LNCAP (cell line): ENCODE measurements around the gene JAZF1.

Experiments used
- TF ChIP-seq, protein P1 (sequence below): fragments of 450-650 bp; IDR thresholded peaks from 2 replicates; pipeline ENCODE4 v1.5.1; 2017; ENCODE audit warnings: mild to moderate bottlenecking

The JAZF1 gene

DNA sequence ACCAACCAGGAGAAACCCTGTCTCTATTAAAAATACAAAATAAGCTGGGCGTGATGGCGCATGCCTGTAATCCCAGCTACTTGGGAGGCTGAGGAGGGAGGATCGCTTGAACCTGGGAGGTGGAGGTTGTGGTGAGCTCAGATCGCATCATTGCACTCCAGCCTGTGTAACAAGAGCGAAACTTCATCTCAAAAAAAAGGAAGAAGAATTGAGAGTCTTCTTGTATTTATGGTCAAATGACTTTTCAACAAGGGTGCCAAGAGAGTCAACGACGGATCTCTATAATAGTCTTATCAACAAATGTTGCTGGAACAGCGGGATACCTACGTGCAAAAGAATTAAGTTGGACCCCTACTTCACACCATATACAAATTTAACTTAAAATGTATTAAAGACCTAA lies 21.6 kb upstream of the JAZF1 start:
- TF ChIP-seq, protein P1, sequence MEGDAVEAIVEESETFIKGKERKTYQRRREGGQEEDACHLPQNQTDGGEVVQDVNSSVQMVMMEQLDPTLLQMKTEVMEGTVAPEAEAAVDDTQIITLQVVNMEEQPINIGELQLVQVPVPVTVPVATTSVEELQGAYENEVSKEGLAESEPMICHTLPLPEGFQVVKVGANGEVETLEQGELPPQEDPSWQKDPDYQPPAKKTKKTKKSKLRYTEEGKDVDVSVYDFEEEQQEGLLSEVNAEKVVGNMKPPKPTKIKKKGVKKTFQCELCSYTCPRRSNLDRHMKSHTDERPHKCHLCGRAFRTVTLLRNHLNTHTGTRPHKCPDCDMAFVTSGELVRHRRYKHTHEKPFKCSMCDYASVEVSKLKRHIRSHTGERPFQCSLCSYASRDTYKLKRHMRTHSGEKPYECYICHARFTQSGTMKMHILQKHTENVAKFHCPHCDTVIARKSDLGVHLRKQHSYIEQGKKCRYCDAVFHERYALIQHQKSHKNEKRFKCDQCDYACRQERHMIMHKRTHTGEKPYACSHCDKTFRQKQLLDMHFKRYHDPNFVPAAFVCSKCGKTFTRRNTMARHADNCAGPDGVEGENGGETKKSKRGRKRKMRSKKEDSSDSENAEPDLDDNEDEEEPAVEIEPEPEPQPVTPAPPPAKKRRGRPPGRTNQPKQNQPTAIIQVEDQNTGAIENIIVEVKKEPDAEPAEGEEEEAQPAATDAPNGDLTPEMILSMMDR = no peak

DNA sequence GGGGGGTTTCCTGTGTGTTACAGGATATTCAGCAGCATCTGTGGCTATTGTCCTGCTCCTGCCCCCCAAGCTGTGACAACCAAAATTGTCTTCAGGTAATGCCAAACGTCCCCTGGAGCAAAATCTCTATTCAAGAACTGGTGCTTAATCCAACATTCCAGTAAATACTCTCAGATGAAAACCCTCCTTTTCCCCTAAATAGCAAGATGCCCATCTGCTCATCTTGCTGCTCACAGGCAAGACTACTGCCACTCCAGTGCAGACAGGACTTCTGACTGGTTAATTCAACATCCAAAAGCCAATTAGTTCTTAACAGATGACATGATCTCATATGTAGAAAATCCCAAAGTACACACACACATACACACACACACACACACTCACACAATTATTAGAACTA lies 20.5 kb upstream of the JAZF1 start:
- TF ChIP-seq, protein P1 = no peak

DNA sequence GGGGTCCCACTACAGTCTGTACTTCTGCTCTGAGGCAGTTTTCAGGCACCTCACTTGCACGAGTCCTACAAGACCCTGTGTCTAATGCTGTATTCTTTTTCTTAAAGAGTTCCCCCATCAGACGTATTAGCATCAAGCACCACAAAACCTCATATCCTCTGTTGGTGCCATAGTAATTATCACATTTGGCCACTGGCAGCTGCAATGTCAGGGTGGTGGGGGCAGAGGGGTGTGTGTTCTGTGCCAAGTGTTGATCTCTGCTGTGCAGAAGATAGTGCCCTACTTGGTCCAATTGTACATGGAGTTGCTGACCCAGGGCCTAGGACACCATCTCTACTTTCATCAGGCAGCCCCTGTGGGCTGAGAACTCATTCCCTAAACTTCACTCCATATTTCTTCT lies 20.0 kb upstream of the JAZF1 start:
- TF ChIP-seq, protein P1 = no peak

DNA sequence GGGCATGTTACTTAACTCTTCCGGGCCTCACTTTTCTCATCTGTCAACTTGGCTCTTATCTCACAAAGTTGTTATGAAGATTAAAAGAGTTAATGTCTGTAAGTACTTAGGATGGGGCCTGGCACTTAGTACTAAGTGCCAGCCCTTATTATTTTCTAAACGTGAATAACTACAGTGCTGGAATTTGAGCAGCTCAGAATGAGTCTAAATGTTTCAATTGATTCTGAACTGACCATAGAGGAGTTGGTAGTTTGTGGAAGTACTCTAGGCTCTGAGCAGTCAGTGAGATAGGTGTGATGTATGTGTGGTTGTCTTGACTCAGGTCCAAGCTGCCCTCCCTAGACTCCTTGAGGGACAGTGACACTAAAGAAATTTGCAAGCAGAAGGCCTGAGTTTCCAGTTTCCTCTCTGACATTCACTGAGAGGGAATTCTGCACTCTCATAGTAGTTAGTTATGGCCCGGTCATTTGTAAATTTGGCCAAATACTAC lies 18.5 kb upstream of the JAZF1 start:
- TF ChIP-seq, protein P1 = no peak

DNA sequence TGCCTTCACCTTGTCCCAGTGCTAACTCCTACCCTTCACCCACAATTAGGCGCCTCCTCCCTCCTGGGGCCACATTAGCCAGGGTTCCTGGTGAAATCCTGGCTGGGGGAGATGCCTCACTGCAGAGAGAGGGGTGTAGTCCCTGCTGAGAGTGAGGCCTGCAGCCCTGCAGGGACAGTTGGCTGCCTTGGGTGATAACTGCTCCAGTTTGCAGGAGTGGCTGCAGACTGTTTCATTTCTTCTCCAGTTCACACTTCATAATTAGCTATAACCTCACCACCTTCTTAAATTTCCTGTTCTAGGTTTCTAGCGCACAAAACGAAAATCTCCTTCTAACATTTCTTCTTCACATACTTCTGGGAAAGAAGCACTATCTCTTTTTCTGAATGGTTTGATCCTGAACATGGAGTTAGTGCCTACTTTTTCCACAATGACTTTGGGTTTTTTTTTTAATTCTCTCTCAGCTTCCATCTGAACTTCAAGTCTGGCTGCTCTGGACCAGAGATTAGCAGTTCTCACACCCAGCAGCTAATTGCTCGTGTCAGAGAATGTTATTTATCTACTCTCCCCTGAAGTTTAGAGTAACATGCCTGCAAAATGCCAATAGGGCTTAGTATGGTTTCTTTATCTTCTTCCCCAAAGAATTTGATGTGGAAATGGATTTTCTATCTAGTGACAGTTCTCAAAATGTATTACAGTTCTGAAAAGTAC lies 15.5 kb upstream of the JAZF1 start:
- TF ChIP-seq, protein P1 = no peak

DNA sequence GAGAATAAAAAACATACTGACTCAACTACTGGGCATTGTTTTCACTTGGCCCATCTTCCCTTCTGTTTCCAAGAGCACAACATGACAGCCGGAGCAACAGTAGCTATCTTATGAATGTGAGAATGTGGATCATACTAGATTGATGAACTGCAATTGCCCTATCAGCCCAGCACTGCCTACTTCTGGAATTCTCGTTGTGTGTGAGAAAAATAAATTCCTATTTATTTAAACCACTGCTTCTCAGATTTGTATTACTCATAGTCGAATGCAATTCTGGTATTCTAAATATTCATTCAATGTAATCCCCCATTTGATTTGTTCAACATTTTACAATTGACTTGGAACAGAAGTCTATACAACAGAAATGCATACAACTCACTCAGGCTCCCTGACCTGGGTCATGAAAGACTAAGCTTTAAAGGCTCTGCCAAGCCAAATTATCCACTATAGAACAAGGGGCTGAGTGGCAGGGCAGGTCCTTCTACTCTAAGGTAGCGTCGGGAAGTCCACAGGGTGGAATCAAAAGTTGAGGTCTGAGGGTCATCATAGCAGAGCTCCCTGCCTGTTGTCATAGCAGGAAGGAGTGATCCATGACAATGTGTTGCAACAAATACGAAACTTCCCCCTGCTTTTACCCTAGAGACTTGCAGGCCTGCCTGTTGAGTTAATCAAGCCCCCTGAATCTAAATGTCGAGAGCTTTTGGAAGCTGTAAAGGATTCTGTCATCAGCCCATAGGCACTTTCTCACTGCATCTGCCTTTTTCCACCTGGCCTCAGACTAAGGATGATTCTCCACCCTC lies 12.4 kb upstream of the JAZF1 start:
- TF ChIP-seq, protein P1 = no peak

DNA sequence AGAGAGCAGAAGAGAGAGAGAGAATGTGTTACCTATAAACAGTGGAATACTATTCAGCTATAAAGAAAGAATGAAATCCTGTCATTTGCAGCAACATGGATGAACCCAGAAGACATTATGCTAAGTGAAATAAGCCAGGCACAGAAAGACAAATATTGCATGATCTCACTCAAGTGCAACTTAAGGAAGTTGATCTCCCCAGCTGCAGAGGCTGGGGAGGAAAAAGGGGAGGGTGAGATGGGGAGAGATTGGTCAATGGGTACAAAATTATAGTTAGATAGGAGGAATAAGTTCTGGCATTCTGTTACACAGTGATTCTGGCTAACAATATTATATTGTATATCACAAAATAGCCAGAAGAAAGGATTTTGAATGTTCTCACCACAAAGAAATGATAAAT lies 11.2 kb upstream of the JAZF1 start:
- TF ChIP-seq, protein P1 = no peak
